K562 (cell line): ENCODE data around the gene SIRPG. TPM values are rescaled to one million over a fixed set of nuclear protein-coding genes. Genes with fewer than 3 reads are reported as not detected.

Source experiments
- ATAC-seq: fragments of 200-7000 bp; cut with Tn5 transposase; 3 replicates; pipeline ENCODE4 v1.9.1; 2020; ENCODE audit warnings: moderate library complexity
- BruUV-seq: library from RNA; stranded (reverse); fragments of 400-500 nt; replicated peaks from 2 replicates; lab custom pipeline; 2021; lab: Mats Ljungman, UMichigan
- CTCF ChIA-PET: fragments of 300-600 bp; formaldehyde crosslinking; extraction: SDS; loops from one replicate; lab custom pipeline; 2021; ENCODE audit warnings: low intra/inter-chr PET ratio; lab: Yijun Ruan, JAX
- POLR2A ChIA-PET: fragments of 300-600, 350-650 bp; sonication (Branson Sonifier 250); formaldehyde crosslinking; extraction: SDS; loops from one replicate; lab custom pipeline; 2021; ENCODE audit warnings: antibody characterized with exemption, inconsistent platforms; lab: Yijun Ruan, JAX
- DNase-seq, 4 experiments: peaks; one replicate each; pipeline versions ENCODE4 v3.0.0 to v3.0.0-alpha.2; 2011 to 2018; ENCODE audit warnings: low spot score in 3 of 4, mixed read lengths in 3 of 4; ENCODE audit errors: extremely low read depth in 1 of 4
- FAIRE-seq: peaks from 2 replicates; lab custom pipeline; 2011; peaks lifted over from hg19 to GRCh38; lab: Jason Lieb, UNC
- H2AFZ ChIP-seq: 2 replicates; pipeline ENCODE4 v1.6.0; 2011; ENCODE audit warnings: low read depth, low read length, control low read depth, inconsistent platforms
- H3K27ac ChIP-seq: fragments of 200-600 bp; 3 replicates; pipeline ENCODE4 v1.8.0; 2011; ENCODE audit warnings: low read depth, mild to moderate bottlenecking, control low read depth, inconsistent platforms, low read length, moderate library complexity, mixed read lengths; ENCODE audit errors: extremely low read depth
- H3K27me3 ChIP-seq, 2 experiments: fragments of 300-600 bp in 1 of 2; 2 replicates in 1 of 2; 3 replicates in 1 of 2; pipeline versions ENCODE4 v1.6.0 to v1.8.0; 2011; ENCODE audit warnings: inconsistent platforms in 2 of 2, low read length in 2 of 2, mild to moderate bottlenecking in 1 of 2, mixed read lengths in 1 of 2, moderate library complexity in 1 of 2; ENCODE audit not compliant: control insufficient read depth in 2 of 2, insufficient read depth in 2 of 2
- H3K36me3 ChIP-seq: fragments of 300-600 bp; 3 replicates; pipeline ENCODE4 v1.8.0; 2011; ENCODE audit warnings: mild to moderate bottlenecking, low read length, inconsistent platforms; ENCODE audit not compliant: control insufficient read depth, insufficient read depth
- H3K4me1 ChIP-seq, 2 experiments: fragments of 200-600 bp in 1 of 2; replicated peaks in 1 of 2; 2 replicates in 1 of 2; 3 replicates in 1 of 2; pipeline versions ENCODE4 v1.5.1 to v1.8.0; 2011; ENCODE audit warnings: inconsistent platforms in 2 of 2, low read length in 2 of 2, mild to moderate bottlenecking in 1 of 2, mixed read lengths in 1 of 2, moderate library complexity in 1 of 2; ENCODE audit not compliant: control insufficient read depth in 2 of 2, insufficient read depth in 2 of 2
- H3K4me2 ChIP-seq: 2 replicates; pipeline ENCODE4 v1.6.1; 2011; ENCODE audit warnings: low read length, control low read depth, inconsistent platforms, mixed read lengths; ENCODE audit not compliant: insufficient read depth
- H3K4me3 ChIP-seq: fragments of 200-600 bp; sonication (generic), shearing (Covaris generic); 2 replicates; pipeline ENCODE4 v1.5.1; 2016; ENCODE audit warnings: control low read depth, inconsistent platforms
- H3K79me2 ChIP-seq: fragments of 200-600 bp; 3 replicates; pipeline ENCODE4 v1.8.0; 2011; ENCODE audit warnings: low read length, inconsistent platforms; ENCODE audit not compliant: control insufficient read depth, insufficient read depth
- H3K9ac ChIP-seq, 2 experiments: 2 replicates each; pipeline versions ENCODE4 v1.6.0 to v1.6.1; 2011; ENCODE audit warnings: low read depth in 2 of 2, low read length in 2 of 2, control low read depth in 1 of 2, inconsistent platforms in 1 of 2, mild to moderate bottlenecking in 1 of 2, mixed read lengths in 1 of 2; ENCODE audit not compliant: insufficient read depth in 1 of 2
- H3K9me1 ChIP-seq: one replicate; pipeline ENCODE4 v1.6.0; 2011; ENCODE audit warnings: inconsistent platforms, mild to moderate bottlenecking, low read length, moderate library complexity; ENCODE audit not compliant: control insufficient read depth, insufficient read depth
- H3K9me3 ChIP-seq: replicated peaks from 2 replicates; pipeline ENCODE4 v1.5.1; 2011; ENCODE audit warnings: low read depth, low read length, inconsistent platforms; ENCODE audit not compliant: control insufficient read depth, insufficient read depth
- H4K20me1 ChIP-seq: replicated peaks from 2 replicates; pipeline ENCODE4 v1.6.1; 2011; ENCODE audit warnings: low read length, inconsistent platforms, mixed read lengths; ENCODE audit not compliant: control insufficient read depth, insufficient read depth
- ATF2 ChIP-seq: sonication (generic); formaldehyde crosslinking; IDR thresholded peaks from 2 replicates; pipeline ENCODE4 v1.8.1; 2022; ENCODE audit warnings: missing genetic modification reagents
- CHCHD3 ChIP-seq: fragments of 250-450 bp; sonication (Bioruptor Pico); IDR thresholded peaks from 2 replicates; pipeline ENCODE4 v2.1.2; 2022; ENCODE audit warnings: mild to moderate bottlenecking
- FOSL1 ChIP-seq: fragments of 200-800 bp; sonication (Bioruptor generic); conservative IDR thresholded peaks from 2 replicates; pipeline ENCODE4 v1.6.1; 2016; ENCODE audit warnings: missing genetic modification characterization, missing compliant biosample characterization
- RBFOX2 ChIP-seq: fragments of 200-400 bp; formaldehyde crosslinking; IDR thresholded peaks from 2 replicates; pipeline ENCODE4 v1.6.1; 2017; ENCODE audit warnings: low read depth, mild to moderate bottlenecking, low read length, moderate library complexity
- ZC3H11A ChIP-seq: IDR thresholded peaks from 2 replicates; pipeline ENCODE4 v1.6.1; 2012; ENCODE audit warnings: low read depth, low read length, improper control_type of control experiment
- ZNF324 ChIP-seq: fragments of 250-450 bp; sonication (Bioruptor Pico); IDR thresholded peaks from 2 replicates; pipeline ENCODE4 v1.4.0; 2020; ENCODE audit warnings: mild to moderate bottlenecking
- WGBS: fragments of 100-300 bp; shearing (Covaris generic); methylation state at CpG from one replicate; pipeline ENCODE4 v1.1.6; 2016; ENCODE audit warnings: low coverage, mixed read lengths; ENCODE audit not compliant: insufficient coverage; ENCODE audit errors: missing lambda C conversion rate; 5-methylcytosine and 5-hydroxymethylcytosine counted together
- in situ Hi-C: fragments of 300-500 bp; cut with MboI; formaldehyde crosslinking; loops from 4 replicates; pipeline ENCODE4 v1.15.0; 2018; ENCODE audit warnings: inconsistent platforms, mixed read lengths
- intact Hi-C: fragments of 100-400 bp; cut with micrococcal nuclease; formaldehyde crosslinking; loops from 2 replicates; pipeline ENCODE4 v1.14.2; 2022
- polyA plus RNA-seq, 8 experiments: library from polyadenylated mRNA; depleted of rRNA in 4 of 8; stranded (reverse) in 5 of 8; unstranded in 3 of 8; fragments of >200 nt; fragmentation: Nextera tagmentation in 2 of 8; fragmentation: Illumina TruSeq in 1 of 8; extraction: Ambion mirVana in 2 of 8; extraction: Trizol in 1 of 8; gene quantifications; 2 replicates each; pipeline versions ENCODE4 v1.2.1 to v1.2.3, GENCODE V29; 2011 to 2014; ENCODE audit warnings: inconsistent platforms in 1 of 8, missing spikeins in 1 of 8
- total RNA-seq, 7 experiments: library from RNA; depleted of rRNA in 6 of 7; stranded (reverse); fragments of >200 nt in 6 of 7; fragmentation: Illumina TruSeq in 2 of 7; extraction: Trizol in 2 of 7; gene quantifications; 2 replicates each; pipeline versions ENCODE4 v1.2.1 to v1.2.3, GENCODE V29; 2011 to 2021; ENCODE audit warnings: low replicate concordance in 1 of 7
- TF ChIP-seq, protein P1 (sequence below): sonication (generic); formaldehyde crosslinking; IDR thresholded peaks from 2 replicates; pipeline ENCODE4 v1.9.0; 2022; ENCODE audit warnings: mild to moderate bottlenecking, missing genetic modification reagents
- TF ChIP-seq, protein P2 (sequence below): fragments of 250-450 bp; sonication (Bioruptor Pico); IDR thresholded peaks from 2 replicates; pipeline ENCODE4 v1.5.0; 2022; ENCODE audit warnings: mild to moderate bottlenecking
- TF ChIP-seq, protein P3 (sequence below): fragments of 450-650 bp; IDR thresholded peaks from one replicate; pipeline ENCODE4 v1.6.1; 2018; ENCODE audit warnings: mild to moderate bottlenecking, moderate library complexity; ENCODE audit not compliant: partially characterized antibody
- TF ChIP-seq, protein P4 (sequence below): IDR thresholded peaks from 3 replicates; pipeline ENCODE4 v1.6.1; 2011; ENCODE audit warnings: borderline replicate concordance, mild to moderate bottlenecking; ENCODE audit not compliant: insufficient read length, insufficient read depth
- TF ChIP-seq, protein P5 (sequence below): sonication (generic); formaldehyde crosslinking; IDR thresholded peaks from 2 replicates; pipeline ENCODE4 v1.8.0; 2022; ENCODE audit warnings: mild to moderate bottlenecking, missing genetic modification reagents

SIRPG gene
- total and polyA plus RNA-seq, 9 of the 15 experiments (the other 6 are each of a cell fraction or from before 2014, with no cell fraction given), result not detected

- Histone ChIP-seq H3K27ac (no peak overlapping the region), H3K9me3 (no peaks in the 10 kb centered on the region), H3K4me3 (no peak overlapping the region), H3K9ac (no peak overlapping the region), H4K20me1 (no peaks in the 10 kb centered on the region), H3K79me2 (no peaks in the 10 kb centered on the region), H3K4me1 (no peaks in the 10 kb centered on the region), H2AFZ (no peak overlapping the region), H3K36me3 (no peaks in the 10 kb centered on the region), H3K27me3 (peaks cover 4 to 11% of the 10 kb centered on the region in 2 experiments; a peak in 2 of 5 replicates), H3K4me2 (no peak overlapping the region), H3K9me1 (no peaks in the 10 kb centered on the region)
- WGBS, result 0% methylated on average over 3 of the region's 3 CpGs
- CTCF ChIA-PET, result no interaction called here
- FAIRE-seq (no peak), ATAC-seq (no peak), DNase-seq (no peak)
- POLR2A ChIA-PET, result interaction anchor here (0.6 kb wide), 1 partner anchor 19 kb away, joined by 3 read pairs; no protein-coding TSS in a partner anchor
- in situ Hi-C loops (no loop called here), intact Hi-C loops (no loop called here)
- no TSS peak for BruUV-seq
- TF ChIP-seq, protein P1, sequence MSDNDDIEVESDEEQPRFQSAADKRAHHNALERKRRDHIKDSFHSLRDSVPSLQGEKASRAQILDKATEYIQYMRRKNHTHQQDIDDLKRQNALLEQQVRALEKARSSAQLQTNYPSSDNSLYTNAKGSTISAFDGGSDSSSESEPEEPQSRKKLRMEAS (CRISPR knock-in tag), result no peak
- TF ChIP-seq ZC3H11A, result no peak
- TF ChIP-seq RBFOX2, result no peak
- TF ChIP-seq, protein P2, sequence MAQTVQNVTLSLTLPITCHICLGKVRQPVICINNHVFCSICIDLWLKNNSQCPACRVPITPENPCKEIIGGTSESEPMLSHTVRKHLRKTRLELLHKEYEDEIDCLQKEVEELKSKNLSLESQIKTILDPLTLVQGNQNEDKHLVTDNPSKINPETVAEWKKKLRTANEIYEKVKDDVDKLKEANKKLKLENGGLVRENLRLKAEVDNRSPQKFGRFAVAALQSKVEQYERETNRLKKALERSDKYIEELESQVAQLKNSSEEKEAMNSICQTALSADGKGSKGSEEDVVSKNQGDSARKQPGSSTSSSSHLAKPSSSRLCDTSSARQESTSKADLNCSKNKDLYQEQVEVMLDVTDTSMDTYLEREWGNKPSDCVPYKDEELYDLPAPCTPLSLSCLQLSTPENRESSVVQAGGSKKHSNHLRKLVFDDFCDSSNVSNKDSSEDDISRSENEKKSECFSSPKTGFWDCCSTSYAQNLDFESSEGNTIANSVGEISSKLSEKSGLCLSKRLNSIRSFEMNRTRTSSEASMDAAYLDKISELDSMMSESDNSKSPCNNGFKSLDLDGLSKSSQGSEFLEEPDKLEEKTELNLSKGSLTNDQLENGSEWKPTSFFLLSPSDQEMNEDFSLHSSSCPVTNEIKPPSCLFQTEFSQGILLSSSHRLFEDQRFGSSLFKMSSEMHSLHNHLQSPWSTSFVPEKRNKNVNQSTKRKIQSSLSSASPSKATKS, result no peak
- TF ChIP-seq, protein P3, sequence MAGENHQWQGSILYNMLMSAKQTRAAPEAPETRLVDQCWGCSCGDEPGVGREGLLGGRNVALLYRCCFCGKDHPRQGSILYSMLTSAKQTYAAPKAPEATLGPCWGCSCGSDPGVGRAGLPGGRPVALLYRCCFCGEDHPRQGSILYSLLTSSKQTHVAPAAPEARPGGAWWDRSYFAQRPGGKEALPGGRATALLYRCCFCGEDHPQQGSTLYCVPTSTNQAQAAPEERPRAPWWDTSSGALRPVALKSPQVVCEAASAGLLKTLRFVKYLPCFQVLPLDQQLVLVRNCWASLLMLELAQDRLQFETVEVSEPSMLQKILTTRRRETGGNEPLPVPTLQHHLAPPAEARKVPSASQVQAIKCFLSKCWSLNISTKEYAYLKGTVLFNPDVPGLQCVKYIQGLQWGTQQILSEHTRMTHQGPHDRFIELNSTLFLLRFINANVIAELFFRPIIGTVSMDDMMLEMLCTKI, result no peak
- TF ChIP-seq, protein P4, sequence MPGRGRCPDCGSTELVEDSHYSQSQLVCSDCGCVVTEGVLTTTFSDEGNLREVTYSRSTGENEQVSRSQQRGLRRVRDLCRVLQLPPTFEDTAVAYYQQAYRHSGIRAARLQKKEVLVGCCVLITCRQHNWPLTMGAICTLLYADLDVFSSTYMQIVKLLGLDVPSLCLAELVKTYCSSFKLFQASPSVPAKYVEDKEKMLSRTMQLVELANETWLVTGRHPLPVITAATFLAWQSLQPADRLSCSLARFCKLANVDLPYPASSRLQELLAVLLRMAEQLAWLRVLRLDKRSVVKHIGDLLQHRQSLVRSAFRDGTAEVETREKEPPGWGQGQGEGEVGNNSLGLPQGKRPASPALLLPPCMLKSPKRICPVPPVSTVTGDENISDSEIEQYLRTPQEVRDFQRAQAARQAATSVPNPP, result no peak
- TF ChIP-seq ATF2 (CRISPR knock-in tag), result no peak
- no peak for TF ChIP-seq FOSL1
- TF ChIP-seq, protein P5, sequence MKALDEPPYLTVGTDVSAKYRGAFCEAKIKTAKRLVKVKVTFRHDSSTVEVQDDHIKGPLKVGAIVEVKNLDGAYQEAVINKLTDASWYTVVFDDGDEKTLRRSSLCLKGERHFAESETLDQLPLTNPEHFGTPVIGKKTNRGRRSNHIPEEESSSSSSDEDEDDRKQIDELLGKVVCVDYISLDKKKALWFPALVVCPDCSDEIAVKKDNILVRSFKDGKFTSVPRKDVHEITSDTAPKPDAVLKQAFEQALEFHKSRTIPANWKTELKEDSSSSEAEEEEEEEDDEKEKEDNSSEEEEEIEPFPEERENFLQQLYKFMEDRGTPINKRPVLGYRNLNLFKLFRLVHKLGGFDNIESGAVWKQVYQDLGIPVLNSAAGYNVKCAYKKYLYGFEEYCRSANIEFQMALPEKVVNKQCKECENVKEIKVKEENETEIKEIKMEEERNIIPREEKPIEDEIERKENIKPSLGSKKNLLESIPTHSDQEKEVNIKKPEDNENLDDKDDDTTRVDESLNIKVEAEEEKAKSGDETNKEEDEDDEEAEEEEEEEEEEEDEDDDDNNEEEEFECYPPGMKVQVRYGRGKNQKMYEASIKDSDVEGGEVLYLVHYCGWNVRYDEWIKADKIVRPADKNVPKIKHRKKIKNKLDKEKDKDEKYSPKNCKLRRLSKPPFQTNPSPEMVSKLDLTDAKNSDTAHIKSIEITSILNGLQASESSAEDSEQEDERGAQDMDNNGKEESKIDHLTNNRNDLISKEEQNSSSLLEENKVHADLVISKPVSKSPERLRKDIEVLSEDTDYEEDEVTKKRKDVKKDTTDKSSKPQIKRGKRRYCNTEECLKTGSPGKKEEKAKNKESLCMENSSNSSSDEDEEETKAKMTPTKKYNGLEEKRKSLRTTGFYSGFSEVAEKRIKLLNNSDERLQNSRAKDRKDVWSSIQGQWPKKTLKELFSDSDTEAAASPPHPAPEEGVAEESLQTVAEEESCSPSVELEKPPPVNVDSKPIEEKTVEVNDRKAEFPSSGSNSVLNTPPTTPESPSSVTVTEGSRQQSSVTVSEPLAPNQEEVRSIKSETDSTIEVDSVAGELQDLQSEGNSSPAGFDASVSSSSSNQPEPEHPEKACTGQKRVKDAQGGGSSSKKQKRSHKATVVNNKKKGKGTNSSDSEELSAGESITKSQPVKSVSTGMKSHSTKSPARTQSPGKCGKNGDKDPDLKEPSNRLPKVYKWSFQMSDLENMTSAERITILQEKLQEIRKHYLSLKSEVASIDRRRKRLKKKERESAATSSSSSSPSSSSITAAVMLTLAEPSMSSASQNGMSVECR, result no peak
- no peak for TF ChIP-seq CHCHD3
- no peak for TF ChIP-seq ZNF324 (CRISPR knock-in tag)
Observed at GRCh38 chr20:1665345-1665744, 7.8 kb upstream of the SIRPG start.
